ENCODE results near the gene GGCT.

The GGCT gene

GRCh38 chr7:30526163-30526562 is 21.5 kb upstream of the GGCT start:
- TF ChIP-seq, protein P1, sequence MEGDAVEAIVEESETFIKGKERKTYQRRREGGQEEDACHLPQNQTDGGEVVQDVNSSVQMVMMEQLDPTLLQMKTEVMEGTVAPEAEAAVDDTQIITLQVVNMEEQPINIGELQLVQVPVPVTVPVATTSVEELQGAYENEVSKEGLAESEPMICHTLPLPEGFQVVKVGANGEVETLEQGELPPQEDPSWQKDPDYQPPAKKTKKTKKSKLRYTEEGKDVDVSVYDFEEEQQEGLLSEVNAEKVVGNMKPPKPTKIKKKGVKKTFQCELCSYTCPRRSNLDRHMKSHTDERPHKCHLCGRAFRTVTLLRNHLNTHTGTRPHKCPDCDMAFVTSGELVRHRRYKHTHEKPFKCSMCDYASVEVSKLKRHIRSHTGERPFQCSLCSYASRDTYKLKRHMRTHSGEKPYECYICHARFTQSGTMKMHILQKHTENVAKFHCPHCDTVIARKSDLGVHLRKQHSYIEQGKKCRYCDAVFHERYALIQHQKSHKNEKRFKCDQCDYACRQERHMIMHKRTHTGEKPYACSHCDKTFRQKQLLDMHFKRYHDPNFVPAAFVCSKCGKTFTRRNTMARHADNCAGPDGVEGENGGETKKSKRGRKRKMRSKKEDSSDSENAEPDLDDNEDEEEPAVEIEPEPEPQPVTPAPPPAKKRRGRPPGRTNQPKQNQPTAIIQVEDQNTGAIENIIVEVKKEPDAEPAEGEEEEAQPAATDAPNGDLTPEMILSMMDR (IDR thresholded peaks at IDR 0.05; ENCODE audit: extremely low read depth, missing control alignments): no peak
- no peak for DNase-seq (ENCODE audit: low spot score)

- DNase-seq (ENCODE audit: low spot score): no peak
- TF ChIP-seq, protein P1 (IDR thresholded peaks at IDR 0.05; ENCODE audit: extremely low read depth, missing control alignments): no peak
Observed at GRCh38 chr7:30525429-30525828, 20.8 kb upstream of the GGCT start.

GRCh38 chr7:30524545-30524944 is 19.9 kb upstream of the GGCT start:
- TF ChIP-seq, protein P1 (IDR thresholded peaks at IDR 0.05; ENCODE audit: extremely low read depth, missing control alignments): no peak
- DNase-seq (ENCODE audit: low spot score): no peak

DNA sequence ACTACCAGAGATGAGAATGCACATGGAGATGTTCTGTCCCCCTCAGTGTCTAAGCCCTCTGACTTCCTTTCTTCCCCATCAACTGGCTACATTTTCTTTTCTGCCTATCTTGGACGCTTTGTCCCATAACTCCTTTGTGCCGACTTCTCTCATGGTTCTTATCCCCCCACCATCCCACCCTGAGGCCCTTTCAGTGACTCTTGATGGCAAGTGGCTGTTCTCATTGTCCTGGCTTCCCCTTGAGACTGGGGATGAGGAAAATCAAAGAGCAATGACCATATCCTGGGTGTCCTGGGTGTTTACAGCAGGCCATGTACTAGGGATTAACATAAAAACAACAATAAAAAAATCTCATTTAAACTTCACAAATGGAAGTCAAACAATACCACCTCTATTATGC is 18.8 kb upstream of the GGCT start:
- TF ChIP-seq, protein P1 (IDR thresholded peaks at IDR 0.05; ENCODE audit: extremely low read depth, missing control alignments): no peak

DNA sequence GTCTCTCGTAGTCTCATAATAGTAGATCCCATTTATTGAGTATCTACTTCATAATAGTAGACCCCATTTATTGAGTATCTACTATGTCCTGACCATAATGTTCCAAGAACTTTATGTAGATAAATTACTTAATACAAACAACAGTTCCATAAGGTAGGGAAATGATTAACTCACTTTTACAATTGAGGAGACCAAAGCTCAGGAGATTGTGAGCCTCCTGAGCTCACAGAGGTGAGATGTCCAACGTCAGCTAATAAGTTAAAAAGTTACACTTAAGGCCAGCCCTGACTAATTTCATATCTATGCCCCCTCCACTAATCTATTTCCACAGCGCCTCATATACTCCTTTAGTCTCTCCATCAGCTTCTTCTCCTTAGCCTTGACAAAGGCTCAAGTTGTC is 17.5 kb upstream of the GGCT start:
- TF ChIP-seq, protein P1 (IDR thresholded peaks at IDR 0.05; ENCODE audit: extremely low read depth, missing control alignments): no peak
- no peak for DNase-seq (ENCODE audit: low spot score)

More for the DNA sequence above, 18.8 kb upstream of the GGCT start:
- DNase-seq (ENCODE audit: low spot score): no peak

GRCh38 chr7:30521532-30521931 is 16.9 kb upstream of the GGCT start:
- TF ChIP-seq, protein P1 (IDR thresholded peaks at IDR 0.05; ENCODE audit: extremely low read depth, missing control alignments): no peak
- no peak for DNase-seq (ENCODE audit: low spot score)

GRCh38 chr7:30519122-30519521 is 14.5 kb upstream of the GGCT start:
- no peak for DNase-seq (ENCODE audit: low spot score)
- TF ChIP-seq, protein P1 (IDR thresholded peaks at IDR 0.05; ENCODE audit: extremely low read depth, missing control alignments): no peak

Measured in GM20000 (cell line).